B cell (primary cell): ENCODE measurements around the gene EME1. TPM values are rescaled to one million over a fixed set of nuclear protein-coding genes. Genes with fewer than 3 reads are reported as not detected.

Experiments
- ATAC-seq: fragments of 200-7000 bp; cut with Tn5 transposase; one replicate; pipeline ENCODE4 v1.10.0; 2021; ENCODE audit warnings: low read depth, mild to moderate bottlenecking, moderate number of reproducible peaks, moderate library complexity
- CTCF ChIA-PET: fragments of 350-600 bp; sonication (Branson Sonifier 250); formaldehyde crosslinking; loops from one replicate; lab custom pipeline; 2021; ENCODE audit warnings: antibody characterized with exemption, inconsistent platforms; lab: Charles Lee
- POLR2A ChIA-PET: fragments of 350-600 bp; sonication (Branson Sonifier 250); formaldehyde crosslinking; loops from one replicate; lab custom pipeline; 2021; ENCODE audit warnings: antibody characterized with exemption; lab: Charles Lee
- DNase-seq: peaks from one replicate; pipeline ENCODE4 v3.0.0; 2013
- H2AFZ ChIP-seq: 2 replicates; pipeline ENCODE4 v1.6.1; 2012; ENCODE audit warnings: mild to moderate bottlenecking, low read depth, low read length; ENCODE audit not compliant: insufficient read depth, poor library complexity, severe bottlenecking
- H3K27ac ChIP-seq, 2 donors: 1 replicate in 1 of 2; 2 replicates in 1 of 2; pipeline ENCODE4 v1.5.1; 2012 to 2013; ENCODE audit warnings: low read length in 2 of 2, mild to moderate bottlenecking in 2 of 2, moderate library complexity in 1 of 2
- H3K27me3 ChIP-seq, 4 experiments: fragments of 200-600 bp in 1 of 4; sonication (generic) in 1 of 4; replicated peaks in 1 of 4; 1 replicate in 2 of 4; 2 replicates in 2 of 4; pipeline versions ENCODE4 v1.6.1 to v1.7.0; 2013 to 2016; ENCODE audit warnings: low read length in 3 of 4, mild to moderate bottlenecking in 2 of 4, mixed read lengths in 1 of 4, moderate library complexity in 1 of 4; ENCODE audit not compliant: insufficient read depth in 4 of 4, control insufficient read depth in 3 of 4; ENCODE audit errors: control extremely low read depth in 1 of 4
- H3K36me3 ChIP-seq, 2 experiments: replicated peaks in 1 of 2; 1 replicate in 1 of 2; 2 replicates in 1 of 2; pipeline versions ENCODE4 v1.6.1 to v1.7.1; 2013; ENCODE audit warnings: low read length in 1 of 2; ENCODE audit not compliant: insufficient read depth in 2 of 2, control insufficient read depth in 1 of 2; ENCODE audit errors: control extremely low read depth in 1 of 2, extremely low read depth in 1 of 2
- H3K4me1 ChIP-seq, 2 donors: fragments of 200-600 bp in 1 of 2; sonication (generic) in 1 of 2; 1 replicate in 1 of 2; 2 replicates in 1 of 2; pipeline versions ENCODE4 v1.5.1 to v1.6.1; 2013 to 2017; ENCODE audit warnings: low read length in 2 of 2; ENCODE audit not compliant: control insufficient read depth in 2 of 2, insufficient read depth in 2 of 2
- H3K4me2 ChIP-seq: replicated peaks from 2 replicates; pipeline ENCODE3; 2012; ENCODE audit warnings: mild to moderate bottlenecking, low read depth, low read length; ENCODE audit not compliant: poor library complexity, severe bottlenecking
- H3K4me3 ChIP-seq, 5 experiments: fragments of 200-600 bp in 1 of 5; sonication (generic) in 1 of 5; 1 replicate in 3 of 5; 2 replicates in 2 of 5; pipeline versions ENCODE4 v1.5.1 to v1.7.0; 2011 to 2016; ENCODE audit warnings: low read length in 4 of 5, mild to moderate bottlenecking in 4 of 5, low read depth in 2 of 5, control low read depth in 1 of 5, moderate library complexity in 1 of 5; ENCODE audit not compliant: insufficient read depth in 1 of 5; ENCODE audit errors: control extremely low read depth in 1 of 5, extremely low read depth in 1 of 5
- H3K79me2 ChIP-seq: fragments of 200-600 bp; sonication (generic); one replicate; pipeline ENCODE4 v1.6.0; 2016; ENCODE audit warnings: low read length; ENCODE audit not compliant: control insufficient read depth, insufficient read depth
- H3K9ac ChIP-seq: fragments of 200-600 bp; sonication (generic); 2 replicates; pipeline ENCODE4 v1.6.1; 2017; ENCODE audit warnings: mild to moderate bottlenecking, low read length, moderate library complexity
- H3K9me3 ChIP-seq, 3 donors: one replicate each; pipeline versions ENCODE4 v1.6.1 to v1.7.1; 2013; ENCODE audit warnings: low read length in 2 of 3; ENCODE audit not compliant: control insufficient read depth in 2 of 3, insufficient read depth in 1 of 3; ENCODE audit errors: control extremely low read depth in 1 of 3
- H4K20me1 ChIP-seq: 2 replicates; pipeline ENCODE4 v1.6.0; 2012; ENCODE audit warnings: mild to moderate bottlenecking, low read length; ENCODE audit not compliant: insufficient read depth, control insufficient read depth, poor library complexity, severe bottlenecking
- H3K27ac Mint-ChIP-seq: one replicate; pipeline ENCODE4 v1.8.0; 2021; ENCODE audit warnings: mixed read lengths
- H3K27me3 Mint-ChIP-seq: one replicate; pipeline ENCODE4 v1.8.0; 2021; ENCODE audit warnings: mixed read lengths
- H3K4me1 Mint-ChIP-seq: one replicate; pipeline ENCODE4 v1.8.0; 2021; ENCODE audit warnings: mixed read lengths
- H3K4me3 Mint-ChIP-seq: one replicate; pipeline ENCODE4 v1.8.0; 2021; ENCODE audit warnings: mixed read lengths
- H3K9me3 Mint-ChIP-seq: one replicate; pipeline ENCODE4 v1.8.0; 2022; ENCODE audit warnings: mixed read lengths; ENCODE audit not compliant: insufficient read depth
- CTCF ChIP-seq: fragments of 200-600 bp; IDR thresholded peaks from one replicate; pipeline ENCODE4 v1.8.0; 2022; ENCODE audit warnings: antibody characterized with exemption, mild to moderate bottlenecking
- EZH2 ChIP-seq: IDR thresholded peaks from 2 replicates; pipeline ENCODE4 v1.6.1; 2012; ENCODE audit warnings: borderline replicate concordance, low read depth, mild to moderate bottlenecking, moderate library complexity, low read length; ENCODE audit not compliant: insufficient read depth, poor library complexity, severe bottlenecking
- WGBS: methylation state at CpG from one replicate; pipeline ENCODE4 v1.1.5; 2013; ENCODE audit warnings: missing lambda C conversion rate; ENCODE audit not compliant: insufficient coverage; 5-methylcytosine and 5-hydroxymethylcytosine counted together
- intact Hi-C: fragments of 100-400 bp; cut with micrococcal nuclease; formaldehyde crosslinking; loops from one replicate; pipeline ENCODE4 v1.10.0; 2022
- polyA plus RNA-seq: library from polyadenylated mRNA; depleted of rRNA; stranded (reverse); fragments of >200 nt; gene quantifications from 2 replicates; pipeline ENCODE4 v1.2.3, GENCODE V29; 2012
- total RNA-seq, 2 donors: library from RNA; stranded (reverse); fragments of 120-200 nt in 1 of 2; gene quantifications; 1 replicate in 1 of 2; 2 replicates in 1 of 2; pipeline versions ENCODE4 v1.2.3 to v1.2.4, GENCODE V29; 2013 to 2022

EME1 gene
- total and polyA plus RNA-seq, 2 donors (not counting 1 experiment from before 2014, with no cell fraction given) = 1.6 to 2.3 TPM

DNA sequence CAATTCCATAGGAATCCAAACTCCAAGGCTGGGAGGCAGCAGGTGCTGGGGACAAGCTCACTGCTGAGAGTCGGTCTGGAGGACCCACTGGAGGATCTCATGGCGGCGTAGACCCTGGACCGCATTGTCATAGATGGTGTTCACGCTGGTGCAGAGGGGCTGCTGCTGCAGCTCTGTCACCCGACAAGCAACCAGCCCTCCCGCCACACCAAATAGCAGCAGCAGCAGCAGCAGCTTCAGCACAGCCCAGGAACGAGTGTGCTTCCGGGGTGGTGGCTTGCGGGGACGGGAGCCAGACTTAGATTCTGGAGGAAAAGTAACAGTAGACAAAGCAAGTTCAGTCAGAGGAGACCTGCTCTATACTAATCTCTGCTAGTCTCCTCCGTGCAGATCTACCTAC is 9.9 kb downstream of the EME1 start:
- Histone ChIP-seq H3K27me3 (no peaks in the 10 kb centered on the region), H3K36me3 (peaks cover 32 to 69% of the 10 kb centered on the region in 2 experiments), H3K79me2 (no peaks in the 10 kb centered on the region), H4K20me1 (peaks cover 3% of the 10 kb centered on the region), H3K4me3 (no peak overlapping the region), H3K9ac (no peak overlapping the region), H3K4me2 (no peak overlapping the region), H3K27ac (no peak overlapping the region), H2AFZ (no peak overlapping the region), H3K4me1 (no peaks in the 10 kb centered on the region), H3K9me3 (no peaks in the 10 kb centered on the region)
- DNase-seq = no peak
- H3K9me3 Mint-ChIP-seq = no peaks in the 10 kb centered on the region
- intact Hi-C loops = no loop called here
- no peak overlapping the region for H3K4me3 Mint-ChIP-seq
- POLR2A ChIA-PET = no interaction called here
- 96% methylated on average over 12 of the region's 12 CpGs for WGBS
- no peaks in the 10 kb centered on the region for H3K27me3 Mint-ChIP-seq
- ATAC-seq = no peak
- H3K4me1 Mint-ChIP-seq = no peaks in the 10 kb centered on the region
- CTCF ChIA-PET = no interaction called here
- no peak for TF ChIP-seq CTCF
- TF ChIP-seq EZH2 = no peak
- H3K27ac Mint-ChIP-seq = no peak overlapping the region

DNA sequence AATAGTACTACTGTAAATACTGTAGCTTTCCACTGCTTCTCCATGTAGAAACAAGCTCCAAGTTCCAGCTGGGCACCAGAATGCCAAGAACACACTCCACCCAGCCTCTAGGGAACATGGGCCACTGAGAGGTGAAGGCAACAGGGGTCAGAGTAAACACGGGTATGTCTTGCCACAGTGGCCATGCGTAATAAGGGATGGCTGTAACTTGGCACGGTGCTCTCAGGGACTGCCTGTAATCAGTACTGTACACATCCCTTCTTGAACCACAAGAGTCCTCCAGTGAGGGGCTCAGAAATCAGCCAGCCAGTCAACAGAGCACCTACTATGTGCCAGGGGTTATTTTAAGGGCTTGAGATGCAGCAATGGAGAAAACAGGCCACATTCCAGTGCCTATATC is 13.5 kb downstream of the EME1 start:
- no peaks in the 10 kb centered on the region for H3K9me3 Mint-ChIP-seq
- CTCF ChIA-PET = interaction anchor here (1.4 to 1.5 kb wide), 2 partner anchors 11 to 24 kb away, joined by 4 to 5 read pairs; partner anchors contain the start of gene LRRC59

More for the DNA sequence above, 13.5 kb downstream of the EME1 start:
- Histone ChIP-seq H3K79me2 (no peaks in the 10 kb centered on the region), H3K4me1 (peaks cover 4 to 5% of the 10 kb centered on the region in 2 donors), H3K4me2 (no peak overlapping the region), H3K4me3 (no peak overlapping the region), H3K36me3 (peaks cover 43 to 93% of the 10 kb centered on the region in 2 experiments), H3K9me3 (no peaks in the 10 kb centered on the region), H3K27ac (no peak overlapping the region), H2AFZ (no peak overlapping the region), H4K20me1 (peaks cover 17% of the 10 kb centered on the region), H3K27me3 (no peaks in the 10 kb centered on the region), H3K9ac (no peak overlapping the region)
- POLR2A ChIA-PET = no interaction called here
- Mint-ChIP-seq H3K27me3 (no peaks in the 10 kb centered on the region), H3K4me1 (peaks cover 9% of the 10 kb centered on the region), H3K4me3 (no peak overlapping the region), H3K27ac (no peak overlapping the region)
- intact Hi-C loops = no loop called here
- DNase-seq (no peak), ATAC-seq (no peak)
- 75% methylated on average over 1 of the region's 3 CpGs for WGBS
- TF ChIP-seq CTCF (no peak), EZH2 (no peak)
